Panc1 (cell line): ENCODE results near the gene EWSR1. TPM values are rescaled to one million over a fixed set of nuclear protein-coding genes. Genes with fewer than 3 reads are reported as not detected.

ENCODE experiments used
- ATAC-seq: fragments of 200-7000 bp; cut with Tn5 transposase; 2 replicates; pipeline ENCODE4 v1.9.1; 2020; ENCODE audit warnings: mild to moderate bottlenecking, moderate library complexity
- BruUV-seq: library from RNA; stranded (reverse); fragments of 400-500 nt; replicated peaks from 2 replicates; lab custom pipeline; 2021; lab: Mats Ljungman, UMichigan
- CTCF ChIA-PET: fragments of 300-600 bp; sonication (Branson Sonifier 250); formaldehyde crosslinking; loops from one replicate; lab custom pipeline; 2022; ENCODE audit warnings: antibody characterized with exemption; lab: Charles Lee
- POLR2A ChIA-PET: fragments of 300-600 bp; sonication (Branson Sonifier 250); formaldehyde crosslinking; loops from one replicate; lab custom pipeline; 2022; ENCODE audit warnings: antibody characterized with exemption; lab: Charles Lee
- DNase-seq: peaks from one replicate; pipeline ENCODE4 v3.0.0-alpha.2; 2010; ENCODE audit warnings: low read depth, low spot score
- H3K27ac ChIP-seq: 2 replicates; pipeline ENCODE4 v1.5.1; 2011; ENCODE audit warnings: mild to moderate bottlenecking, low read length, inconsistent platforms
- H3K27me3 ChIP-seq: fragments of 200-500 bp; sonication (Bioruptor generic); 2 replicates; pipeline ENCODE4 v1.6.0; 2014; ENCODE audit warnings: low read length, inconsistent platforms; ENCODE audit not compliant: control insufficient read depth, insufficient read depth
- H3K36me3 ChIP-seq: fragments of 200-500 bp; sonication (Bioruptor generic); 2 replicates; pipeline ENCODE4 v1.5.1; 2014; ENCODE audit warnings: inconsistent platforms, mild to moderate bottlenecking, low read length, moderate library complexity; ENCODE audit not compliant: control insufficient read depth, insufficient read depth
- H3K4me1 ChIP-seq: 2 replicates; pipeline ENCODE4 v1.5.1; 2011; ENCODE audit warnings: inconsistent platforms, mild to moderate bottlenecking, low read length, moderate library complexity; ENCODE audit not compliant: control insufficient read depth, insufficient read depth
- H3K4me3 ChIP-seq, 2 experiments: 2 replicates each; pipeline ENCODE4 v1.5.1; 2011 to 2012; ENCODE audit warnings: low read depth in 2 of 2, low read length in 2 of 2, mild to moderate bottlenecking in 2 of 2, inconsistent platforms in 1 of 2, moderate library complexity in 1 of 2
- H3K9me3 ChIP-seq: fragments of 200-500 bp; sonication (Bioruptor generic); 2 replicates; pipeline ENCODE4 v1.5.1; 2014; ENCODE audit warnings: low read depth, mild to moderate bottlenecking, inconsistent platforms, low read length, moderate library complexity; ENCODE audit not compliant: control insufficient read depth, insufficient read depth
- CTCF ChIP-seq: fragments of 450-650 bp; IDR thresholded peaks from 2 replicates; pipeline ENCODE4 v1.5.1; 2017; ENCODE audit warnings: mild to moderate bottlenecking
- POLR2AphosphoS5 ChIP-seq: IDR thresholded peaks from 2 replicates; pipeline ENCODE4 v1.6.1; 2012; ENCODE audit warnings: mild to moderate bottlenecking, low read depth, low read length, moderate library complexity
- REST ChIP-seq, 2 experiments: IDR thresholded peaks; 2 replicates each; pipeline ENCODE4 v1.6.1; 2011 to 2012; ENCODE audit warnings: low read depth in 2 of 2, control low read depth in 1 of 2, low read length in 1 of 2, mild to moderate bottlenecking in 1 of 2, moderate library complexity in 1 of 2; ENCODE audit not compliant: insufficient read depth in 1 of 2
- SIN3A ChIP-seq: IDR thresholded peaks from 2 replicates; pipeline ENCODE4 v1.6.1; 2012; ENCODE audit warnings: low read depth, mild to moderate bottlenecking, low read length, moderate library complexity, borderline replicate concordance; ENCODE audit not compliant: insufficient read depth
- TCF7L2 ChIP-seq: IDR thresholded peaks from 2 replicates; pipeline ENCODE4 v1.6.1; 2011; ENCODE audit warnings: mild to moderate bottlenecking, low read depth, low read length, inconsistent platforms
- in situ Hi-C: cut with HindIII; loops from 2 replicates; pipeline ENCODE4 v1.10.0; 2016; ENCODE audit warnings: low sequenced_read_pairs, low pct_unique_long_range_greater_than_20kb
- intact Hi-C: fragments of 100-400 bp; cut with micrococcal nuclease; formaldehyde crosslinking; loops from one replicate; pipeline ENCODE4 v1.10.0; 2022; ENCODE audit not compliant: unreplicated experiment
- total RNA-seq: library from RNA; stranded (reverse); gene quantifications from one replicate; pipeline ENCODE4 v1.2.1, GENCODE V29; 2021; ENCODE audit not compliant: unreplicated experiment

Gene EWSR1
- total RNA-seq, 1 experiment from 2014 or later: 272 TPM

- ChIA-PET CTCF (no interaction called here), POLR2A (no interaction called here)
- DNase-seq (no peak), ATAC-seq (no peak)
- intact Hi-C loops: no loop called here
- BruUV-seq: no TSS peak
- Histone ChIP-seq H3K9me3 (no peaks in the 10 kb centered on the region), H3K4me3 (no peak overlapping the region), H3K27me3 (no peaks in the 10 kb centered on the region), H3K27ac (no peak overlapping the region), H3K4me1 (no peaks in the 10 kb centered on the region; the same call in 1 of the 2 replicates), H3K36me3 (peaks cover 47% of the 10 kb centered on the region)
- in situ Hi-C loops: no loop called here
- TF ChIP-seq CTCF: no peak
- no peak for TF ChIP-seq TCF7L2
- no peak for TF ChIP-seq POLR2AphosphoS5
Measured at GRCh38 chr22:29290061-29290460, 22.0 kb downstream of the EWSR1 start.

GRCh38 chr22:29291215-29291614, 23.1 kb downstream of the EWSR1 start:
- ChIA-PET CTCF (no interaction called here), POLR2A (no interaction called here)
- Histone ChIP-seq H3K4me1 (no peaks in the 10 kb centered on the region; the same call in 1 of the 2 replicates), H3K27ac (no peak overlapping the region), H3K36me3 (peaks cover 58% of the 10 kb centered on the region), H3K27me3 (no peaks in the 10 kb centered on the region), H3K4me3 (no peak overlapping the region), H3K9me3 (no peaks in the 10 kb centered on the region)
- intact Hi-C loops: no loop called here
- DNase-seq (no peak), ATAC-seq (no peak)
- BruUV-seq: no TSS peak
- in situ Hi-C loops: no loop called here
- TF ChIP-seq POLR2AphosphoS5 (no peak), CTCF (no peak), REST (IDR thresholded peaks at IDR 0.05; ENCODE audit: insufficient read depth in 1 of 2, low read depth in 2 of 2, low read length in 1 of 2) (no peak), SIN3A (no peak)
